ENCODE results near the gene ATXN10. TPM values are rescaled to one million over a fixed set of nuclear protein-coding genes. Genes with fewer than 3 reads are reported as not detected.
A peak's percentile ranks its signal among the peaks of the same experiment; 100 is the strongest.

The ATXN10 gene
- total RNA-seq, 4 donors from 2014 or later, result 28.4 to 184 (median 66.3) TPM

GRCh38 chr22:45775062-45775461 lies 103.4 kb downstream of the ATXN10 start:
- no peak overlapping the region for H3K4me3 ChIP-seq
- no peaks in the 10 kb centered on the region for H3K9me3 ChIP-seq
- H3K27me3 ChIP-seq, result no peaks in the 10 kb centered on the region
- no peaks in the 10 kb centered on the region for H3K36me3 ChIP-seq
- DNase-seq, result no peak
- peak overlapping the region in 2 of 4 donors; percentile 24 to 52 for H3K27ac ChIP-seq
- TF ChIP-seq POLR2A (IDR thresholded peaks at IDR 0.05) (no peak), CTCF (IDR thresholded peaks at IDR 0.05) (no peak)
- H3K4me1 ChIP-seq, result peaks cover 0 to 7% (median 0%) of the 10 kb centered on the region in 4 donors

GRCh38 chr22:45775569-45776312 lies 104.1 kb downstream of the ATXN10 start:
- no peak for TF ChIP-seq CTCF (IDR thresholded peaks at IDR 0.05)
- no peak for TF ChIP-seq POLR2A (IDR thresholded peaks at IDR 0.05)
- DNase-seq, result peak in 1 of 3 donors; percentile 18
- no peaks in the 10 kb centered on the region for H3K36me3 ChIP-seq

GRCh38 chr22:45776313-45776585 lies 104.6 kb downstream of the ATXN10 start:
- no peak overlapping the region for H3K27ac ChIP-seq
- TF ChIP-seq POLR2A (IDR thresholded peaks at IDR 0.05), result no peak
- TF ChIP-seq CTCF (IDR thresholded peaks at IDR 0.05), result no peak
- no peak overlapping the region for H3K4me3 ChIP-seq
- DNase-seq, result no peak
- H3K4me1 ChIP-seq, result peaks cover 0 to 7% (median 0%) of the 10 kb centered on the region in 4 donors
- H3K27me3 ChIP-seq, result no peaks in the 10 kb centered on the region
- no peaks in the 10 kb centered on the region for H3K36me3 ChIP-seq
- no peaks in the 10 kb centered on the region for H3K9me3 ChIP-seq

More at GRCh38 chr22:45775569-45776312, 104.1 kb downstream of the ATXN10 start:
- no peak overlapping the region for H3K4me3 ChIP-seq
- H3K27ac ChIP-seq, result peak overlapping the region in 1 of 4 donors; percentile 52
- H3K4me1 ChIP-seq, result peaks cover 0 to 7% (median 0%) of the 10 kb centered on the region in 4 donors
- no peaks in the 10 kb centered on the region for H3K9me3 ChIP-seq
- no peaks in the 10 kb centered on the region for H3K27me3 ChIP-seq

- Histone ChIP-seq H3K27me3 (no peaks in the 10 kb centered on the region), H3K4me1 (peaks cover 0 to 7% (median 0%) of the 10 kb centered on the region in 4 donors), H3K4me3 (no peak overlapping the region), H3K27ac (no peak overlapping the region), H3K36me3 (no peaks in the 10 kb centered on the region), H3K9me3 (no peaks in the 10 kb centered on the region)
- TF ChIP-seq CTCF (IDR thresholded peaks at IDR 0.05) (no peak), POLR2A (IDR thresholded peaks at IDR 0.05) (no peak)
- DNase-seq, result no peak
Observed at GRCh38 chr22:45777046-45777851, 105.6 kb downstream of the ATXN10 start.

- H3K4me3 ChIP-seq, result no peak overlapping the region
- no peak for DNase-seq
- H3K4me1 ChIP-seq, result peaks cover 0 to 7% (median 0%) of the 10 kb centered on the region in 4 donors
- H3K27ac ChIP-seq, result no peak overlapping the region
- no peaks in the 10 kb centered on the region for H3K9me3 ChIP-seq
- TF ChIP-seq CTCF (IDR thresholded peaks at IDR 0.05), result no peak
- TF ChIP-seq POLR2A (IDR thresholded peaks at IDR 0.05), result no peak
- no peaks in the 10 kb centered on the region for H3K27me3 ChIP-seq
- no peaks in the 10 kb centered on the region for H3K36me3 ChIP-seq
Observed at GRCh38 chr22:45777852-45778375, 106.3 kb downstream of the ATXN10 start.
